ENCODE data around the gene GINS3.

GINS3 gene

DNA sequence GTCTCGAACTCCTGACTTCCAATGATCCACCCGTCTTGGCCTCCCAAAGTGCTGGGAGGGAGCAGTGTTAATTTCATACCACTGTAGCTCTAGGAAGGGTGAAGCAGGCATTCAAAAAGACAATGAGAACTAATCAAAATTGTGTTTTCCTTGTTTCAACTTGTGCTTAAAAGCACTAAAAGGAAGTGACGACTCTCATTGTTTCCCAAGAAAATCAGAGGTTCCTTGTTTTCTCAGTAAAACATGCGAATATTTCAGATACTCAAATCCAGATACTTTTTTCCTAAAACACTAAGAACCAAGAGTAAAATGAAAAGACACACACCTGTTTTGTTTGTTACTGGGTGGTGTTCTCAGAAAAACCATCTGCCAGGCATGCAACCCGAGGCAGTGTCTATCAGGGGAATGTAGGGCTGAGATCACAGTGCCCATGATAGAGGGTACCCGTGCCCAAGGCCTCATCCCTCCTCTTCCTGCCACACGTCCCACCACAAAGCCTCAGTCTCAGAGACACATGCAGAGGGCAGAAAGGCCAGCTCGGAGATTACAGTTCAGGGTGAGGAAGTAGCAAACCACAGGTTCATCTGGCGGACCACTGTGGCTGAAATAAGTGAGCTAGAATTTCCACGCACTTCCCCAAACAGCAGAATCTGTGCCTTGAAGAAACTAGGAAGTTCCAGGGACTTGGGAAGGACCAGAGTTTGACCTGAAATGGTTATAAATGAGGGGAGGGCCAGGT is 33.7 kb downstream of the GINS3 start:
- peak in 1 of 2 experiments; percentile 1 for DNase-seq (ENCODE audit: low read depth in 2 of 2)

DNA sequence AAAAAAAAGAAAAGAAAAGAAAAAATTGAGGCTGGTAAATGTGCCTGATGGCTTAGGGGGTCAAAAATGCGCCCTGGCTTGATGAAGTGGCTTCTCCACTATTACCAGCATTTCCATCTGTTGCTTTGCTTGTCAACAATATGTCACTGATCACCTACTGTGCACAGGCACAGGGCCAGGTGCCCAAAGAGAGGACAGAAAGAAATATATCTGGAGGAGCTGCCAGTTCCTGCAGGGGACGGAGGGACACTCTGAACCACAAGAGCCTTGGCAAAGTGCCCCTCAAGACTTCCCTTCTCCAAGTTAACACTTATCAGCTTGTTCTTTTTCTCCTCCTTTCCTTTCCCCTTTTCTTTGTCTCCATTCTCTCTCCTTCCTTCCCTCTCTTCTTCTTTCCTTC is 34.7 kb downstream of the GINS3 start:
- DNase-seq (ENCODE audit: low read depth in 2 of 2), result no peak

DNA sequence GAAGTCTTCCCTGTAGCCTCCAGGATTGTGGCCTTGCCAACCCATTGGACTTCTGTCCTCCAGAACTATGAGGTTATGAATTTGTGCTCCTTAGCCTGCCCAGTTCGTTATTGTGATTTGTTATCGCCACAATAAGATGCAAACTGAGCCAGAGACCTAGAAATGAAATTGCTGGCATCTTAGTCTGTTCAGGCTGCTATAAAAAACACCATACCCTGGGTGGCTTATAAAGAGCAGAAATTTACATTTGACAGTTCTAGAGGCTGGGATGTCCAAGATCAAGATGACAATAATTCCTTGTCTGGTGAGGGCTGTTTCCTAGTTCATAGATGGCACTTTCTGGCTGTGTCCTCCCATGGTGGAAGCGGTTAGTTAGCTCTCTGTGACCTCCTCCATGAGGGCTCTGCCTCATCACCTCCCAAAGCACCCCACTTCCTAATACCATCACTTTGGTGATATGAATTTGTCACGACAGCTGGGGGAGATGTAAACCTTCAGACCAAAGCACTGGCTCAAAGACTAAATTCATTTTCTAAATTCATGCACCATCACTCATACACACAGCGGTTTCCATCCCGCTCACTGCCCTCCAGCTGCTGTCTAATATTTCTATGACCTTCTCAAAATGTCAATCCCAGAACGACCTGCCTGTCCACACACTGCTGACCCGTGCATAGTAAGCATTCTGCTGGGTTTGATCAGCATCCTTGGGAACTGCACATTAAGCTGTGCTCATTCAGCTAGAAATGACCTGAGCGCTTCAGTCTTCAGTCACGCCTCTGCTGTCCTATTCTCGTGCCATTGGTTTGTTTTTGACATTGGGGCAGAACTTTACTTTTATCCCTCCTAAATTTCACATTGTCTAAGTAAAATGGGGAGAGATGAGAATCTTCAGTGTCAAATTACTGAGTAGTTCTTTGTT is 36.6 kb downstream of the GINS3 start:
- DNase-seq (ENCODE audit: low read depth in 2 of 2), result no peak

DNA sequence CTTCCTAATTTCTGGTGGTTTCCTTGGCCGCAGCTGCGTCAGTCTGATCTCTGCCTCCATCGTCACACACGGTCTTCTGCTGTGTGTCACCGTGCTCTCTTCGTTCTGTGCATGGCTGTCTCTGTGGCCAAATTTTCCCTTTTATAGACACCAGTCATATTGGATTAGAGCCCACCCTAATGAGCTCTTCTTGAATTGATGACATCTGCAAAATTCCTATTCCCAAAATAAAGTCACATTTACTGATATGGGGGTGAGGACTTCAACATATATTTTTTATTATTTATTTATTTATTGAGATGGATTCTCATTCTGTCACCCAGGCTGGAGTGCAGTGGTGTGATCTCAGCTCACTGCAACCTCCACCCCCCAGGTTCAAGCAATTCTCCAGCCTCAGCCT is 38.4 kb downstream of the GINS3 start:
- DNase-seq (ENCODE audit: low read depth in 2 of 2), result no peak

DNA sequence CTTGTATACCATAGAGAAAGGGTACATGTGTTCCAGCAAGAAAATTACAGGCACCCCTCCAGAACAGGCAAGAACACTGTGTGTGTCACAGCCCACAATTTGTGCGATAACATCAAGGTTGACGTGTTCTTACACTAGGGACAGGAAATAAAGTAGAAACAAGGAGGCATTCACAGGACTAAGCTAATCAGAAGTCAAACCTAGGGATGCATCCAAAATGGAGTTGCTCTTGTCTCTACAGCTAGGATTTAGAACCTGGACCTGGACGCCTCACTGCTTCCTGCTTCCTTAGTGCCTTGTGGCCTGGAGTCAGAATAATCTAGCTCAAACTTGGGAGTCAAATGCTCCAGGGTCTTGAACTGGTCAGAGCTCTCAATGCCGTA is 41.3 kb downstream of the GINS3 start:
- no peak for DNase-seq (ENCODE audit: low read depth in 2 of 2)

DNA sequence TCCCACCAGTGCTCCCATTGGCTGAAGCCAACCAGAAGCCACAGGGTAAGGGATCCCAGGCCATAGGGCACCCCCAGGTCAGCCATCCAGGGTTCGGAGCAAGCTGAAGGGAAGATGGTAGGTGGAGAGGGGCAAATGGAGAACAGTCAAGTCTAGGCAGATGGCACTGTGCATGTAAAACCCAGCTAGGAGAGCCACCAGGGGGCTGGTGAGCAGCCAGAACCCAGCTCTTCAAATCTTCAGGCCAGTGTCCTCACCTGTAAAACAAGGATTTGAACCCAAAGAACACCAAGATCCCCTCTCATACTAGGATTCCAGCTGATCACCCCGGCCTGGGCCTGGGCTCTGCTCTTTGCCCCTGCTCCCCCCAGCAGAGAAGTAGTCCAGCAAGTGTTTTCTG is 43.5 kb downstream of the GINS3 start:
- no peak for DNase-seq (ENCODE audit: low read depth in 2 of 2)

DNA sequence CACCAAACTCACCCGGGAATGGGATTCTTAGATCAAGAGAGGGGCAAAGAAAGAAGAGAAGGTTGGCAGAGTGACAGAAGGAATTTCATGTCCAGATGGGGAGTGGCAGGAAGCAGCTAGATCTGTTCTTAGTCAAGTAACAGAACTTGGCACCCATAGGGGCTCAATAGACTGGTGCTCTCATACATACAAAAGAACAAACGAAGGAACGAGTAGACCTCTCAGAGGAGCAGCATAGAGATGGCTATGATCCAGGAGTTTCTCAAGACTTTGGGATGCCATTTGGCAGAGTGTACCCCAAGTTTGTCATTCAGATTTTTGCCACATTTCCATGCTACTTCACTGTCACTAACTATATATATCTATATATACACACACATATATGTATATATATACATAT is 47.9 kb downstream of the GINS3 start:
- DNase-seq (ENCODE audit: low read depth in 2 of 2), result no peak

DNA sequence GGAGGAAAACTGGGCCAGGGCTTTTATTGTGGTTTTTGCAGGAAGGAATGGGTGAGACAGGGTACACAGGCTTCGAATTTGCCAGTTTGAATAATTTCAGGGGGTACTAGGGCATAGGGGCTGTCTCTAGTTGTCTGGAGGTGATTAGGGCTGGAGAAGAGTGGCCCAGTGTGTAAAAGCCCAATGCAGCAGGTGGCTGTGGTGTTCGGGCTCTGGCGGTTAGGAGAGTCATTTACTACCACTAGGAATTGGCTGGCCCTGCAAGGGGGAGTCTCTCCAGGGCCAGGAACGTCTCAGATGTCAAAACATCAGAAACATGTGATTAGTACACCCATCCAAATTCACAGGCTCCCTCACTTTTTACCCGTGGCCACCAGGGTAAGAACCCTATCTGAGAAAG is 50.3 kb downstream of the GINS3 start:
- no peak for DNase-seq (ENCODE audit: low read depth in 2 of 2)

DNA sequence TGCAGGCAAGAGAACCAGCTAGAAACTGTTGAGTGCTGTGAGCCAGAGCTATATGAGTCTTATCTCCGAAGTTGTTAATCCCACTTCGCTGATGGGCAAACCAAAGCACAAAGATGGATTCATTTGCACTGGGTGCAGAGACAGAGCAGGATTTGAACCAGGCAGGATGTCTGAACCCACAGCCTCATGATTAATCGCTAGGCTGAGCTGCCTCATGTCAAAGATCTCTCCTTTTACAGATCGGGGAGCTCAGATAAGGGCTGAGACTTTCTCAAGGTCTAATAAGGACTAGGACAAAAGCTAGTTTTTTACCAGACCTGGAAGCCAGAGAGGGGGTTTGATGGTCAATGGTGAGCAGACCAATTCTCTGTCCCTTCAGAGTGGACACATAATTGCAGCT is 51.5 kb downstream of the GINS3 start:
- no peak for DNase-seq (ENCODE audit: low read depth in 2 of 2)

DNA sequence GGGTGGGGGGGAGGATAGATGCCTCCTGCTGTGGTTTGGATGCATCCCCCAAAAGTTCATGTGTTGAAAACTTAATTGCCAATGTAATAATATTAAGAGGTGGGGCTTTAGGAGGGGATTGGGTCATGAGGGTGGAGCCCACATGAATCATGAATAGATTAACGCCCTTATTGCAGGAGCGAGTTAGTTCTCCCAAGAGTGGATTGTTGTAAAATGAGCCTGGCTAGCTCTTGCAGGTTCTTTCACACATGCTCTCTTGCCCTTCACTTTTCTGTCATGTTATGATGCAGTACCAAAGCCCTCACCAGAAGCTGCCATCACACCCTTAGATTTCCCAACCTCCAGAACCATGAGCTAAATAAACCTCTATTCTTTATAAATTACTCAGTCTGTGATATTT is 52.0 kb downstream of the GINS3 start:
- DNase-seq (ENCODE audit: low read depth in 2 of 2), result no peak

DNA sequence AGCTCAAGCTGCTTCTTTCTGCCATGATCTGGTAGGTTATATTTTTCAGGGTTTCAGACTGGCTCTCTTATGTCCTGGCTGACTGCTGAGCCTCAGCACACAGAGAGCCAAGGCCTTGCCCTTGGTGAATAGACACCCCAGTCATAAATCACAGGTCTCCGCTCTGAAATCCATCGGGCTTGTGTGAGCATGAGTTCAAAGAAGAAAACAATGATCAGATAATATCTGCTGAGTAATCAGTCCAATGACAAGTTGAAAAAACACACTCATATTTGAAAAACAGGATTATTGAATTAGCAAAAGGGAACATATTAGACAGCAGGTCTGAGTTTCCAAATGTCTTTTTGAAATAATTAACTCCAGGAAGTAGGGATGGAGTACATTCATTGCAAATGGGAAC is 56.6 kb downstream of the GINS3 start:
- DNase-seq (ENCODE audit: low read depth in 2 of 2), result no peak

DNA sequence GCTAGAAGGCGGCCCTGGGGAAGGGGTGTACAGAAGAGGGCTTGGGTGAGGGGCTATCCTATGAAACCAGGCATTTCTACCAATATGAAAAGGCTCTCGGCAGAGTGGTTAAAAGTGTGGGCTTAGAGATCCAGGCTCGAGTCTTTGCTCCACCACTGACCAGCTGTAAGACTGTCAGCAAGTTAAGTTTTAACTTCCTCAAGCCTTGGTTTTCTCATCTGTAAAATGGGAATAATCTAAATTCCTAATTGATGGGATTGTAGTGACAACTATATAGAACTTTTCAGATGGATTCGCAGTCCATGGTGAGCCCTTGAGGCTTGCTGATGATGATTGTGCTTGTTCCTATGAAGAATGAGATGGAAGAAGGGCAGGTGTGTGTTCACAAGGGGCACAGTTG is 57.0 kb downstream of the GINS3 start:
- no peak for DNase-seq (ENCODE audit: low read depth in 2 of 2)

DNA sequence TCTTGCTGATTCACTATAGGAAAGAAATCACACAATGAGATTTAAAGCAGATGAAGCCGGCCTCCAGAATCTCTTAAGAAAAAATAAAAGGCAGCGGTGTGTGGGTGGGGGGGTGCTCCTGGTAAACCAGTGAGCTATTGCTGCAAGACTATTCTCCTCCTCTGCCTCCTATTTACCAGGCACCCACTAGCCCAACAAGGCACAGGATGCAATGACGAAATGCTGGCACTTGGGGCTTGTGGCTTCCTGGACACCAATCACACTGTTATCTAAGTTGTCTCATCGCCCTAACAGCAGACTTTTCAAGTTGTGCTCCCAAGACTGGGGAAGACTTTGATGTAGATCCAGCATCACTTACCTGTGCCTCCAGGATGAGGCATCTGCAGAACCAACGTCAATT is 57.5 kb downstream of the GINS3 start:
- DNase-seq (ENCODE audit: low read depth in 2 of 2), result no peak

DNA sequence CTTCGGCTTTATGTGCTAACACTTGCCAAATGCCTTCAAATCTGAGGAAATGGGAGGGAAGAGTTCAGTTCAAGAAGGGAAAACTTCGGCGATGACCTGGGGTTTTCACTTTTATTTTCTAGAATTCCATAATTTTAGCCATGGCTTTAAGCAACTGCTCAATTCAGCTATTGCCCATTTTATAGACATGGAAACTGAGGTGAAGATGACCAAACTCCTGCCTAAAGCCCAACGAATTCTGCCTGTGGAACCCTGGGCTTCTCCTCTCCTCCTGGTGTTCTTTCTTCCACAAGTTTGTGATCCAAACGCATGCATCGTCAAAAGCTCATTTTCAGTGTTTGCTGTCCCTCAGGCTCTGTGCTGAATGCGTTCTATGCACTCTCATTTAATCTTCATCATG is 58.3 kb downstream of the GINS3 start:
- DNase-seq (ENCODE audit: low read depth in 2 of 2), result no peak

DNA sequence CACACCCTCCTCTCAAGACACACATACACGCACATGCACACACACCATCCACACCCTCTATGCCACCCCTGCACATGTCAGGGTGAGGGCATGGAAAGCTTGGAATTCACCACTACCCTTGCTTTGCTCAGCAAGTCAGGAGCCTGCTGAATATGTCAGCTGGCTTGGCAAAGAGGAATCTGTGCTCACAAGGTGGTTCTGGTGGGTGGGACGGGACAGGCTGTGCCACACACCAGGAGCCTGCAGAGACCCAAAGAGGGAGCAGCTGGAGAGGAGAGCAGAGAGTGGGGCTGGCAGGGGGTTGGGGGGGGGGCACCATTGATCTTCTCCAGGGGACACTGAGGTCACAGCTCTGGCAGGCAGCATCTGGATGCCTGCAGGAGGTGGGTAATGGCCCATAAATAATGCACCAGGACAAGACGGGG is 59.0 kb downstream of the GINS3 start:
- DNase-seq (ENCODE audit: low read depth in 2 of 2), result no peak

DNA sequence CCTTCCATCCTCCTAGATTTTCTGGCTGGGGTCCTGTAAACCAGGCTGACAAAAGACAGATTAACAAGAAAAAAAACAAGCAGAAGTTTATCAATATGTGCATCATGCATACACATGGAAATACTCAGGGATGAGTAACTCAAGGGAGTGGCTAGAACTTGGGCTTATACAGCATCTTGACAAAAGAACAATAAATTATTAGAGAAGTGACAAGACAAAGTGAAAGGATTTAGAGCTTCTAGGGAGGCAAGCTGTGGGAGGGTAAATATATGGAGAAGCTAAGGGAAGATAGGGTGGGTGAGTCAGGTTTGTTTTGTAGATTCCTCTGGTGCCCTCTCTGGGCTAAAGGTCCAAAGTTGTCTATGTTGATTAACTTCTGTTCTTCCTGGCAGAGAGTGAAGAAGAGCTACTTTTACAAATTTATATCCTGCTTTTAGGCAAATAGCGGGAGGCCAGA is 59.7 kb downstream of the GINS3 start:
- no peak for DNase-seq (ENCODE audit: low read depth in 2 of 2)

DNA sequence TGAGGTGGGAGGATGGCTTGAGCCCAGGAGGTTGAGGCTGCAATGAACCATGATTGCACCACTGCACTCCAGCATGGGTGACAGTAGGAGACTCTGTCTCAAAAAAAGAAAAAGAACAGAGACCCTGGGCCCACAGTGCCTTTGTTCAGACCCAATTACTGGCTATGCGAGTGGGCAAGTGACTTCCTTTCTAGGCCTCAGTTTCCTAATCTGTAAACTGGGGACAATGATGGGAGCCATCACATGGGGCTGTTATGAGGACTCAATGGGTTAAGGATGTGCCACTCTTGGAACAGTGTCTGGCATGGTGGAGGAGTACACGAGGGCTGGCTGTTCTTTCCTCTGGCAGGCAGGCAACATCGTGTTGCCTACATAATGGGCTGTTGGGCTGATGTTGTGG is 60.4 kb downstream of the GINS3 start:
- no peak for DNase-seq (ENCODE audit: low read depth in 2 of 2)

DNA sequence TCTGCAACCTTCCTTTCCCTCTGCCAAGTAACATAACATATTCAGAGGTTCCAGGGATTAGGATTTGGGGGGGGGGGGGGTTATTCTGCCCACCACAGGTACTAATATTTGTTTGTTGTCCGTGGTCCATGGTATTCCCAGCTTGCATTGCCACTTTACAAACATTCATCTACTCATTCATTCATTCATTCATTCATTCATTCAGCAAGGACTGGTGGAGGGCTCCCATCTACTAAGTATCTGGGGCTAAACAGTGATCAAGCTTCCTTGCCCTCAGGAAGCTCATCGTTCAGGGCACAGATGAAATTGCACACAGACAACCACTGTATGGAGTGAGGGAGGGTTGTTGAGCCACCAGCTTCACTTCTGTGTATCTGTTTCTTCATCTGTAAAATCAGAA is 61.9 kb downstream of the GINS3 start:
- DNase-seq (ENCODE audit: low read depth in 2 of 2), result no peak

DNA sequence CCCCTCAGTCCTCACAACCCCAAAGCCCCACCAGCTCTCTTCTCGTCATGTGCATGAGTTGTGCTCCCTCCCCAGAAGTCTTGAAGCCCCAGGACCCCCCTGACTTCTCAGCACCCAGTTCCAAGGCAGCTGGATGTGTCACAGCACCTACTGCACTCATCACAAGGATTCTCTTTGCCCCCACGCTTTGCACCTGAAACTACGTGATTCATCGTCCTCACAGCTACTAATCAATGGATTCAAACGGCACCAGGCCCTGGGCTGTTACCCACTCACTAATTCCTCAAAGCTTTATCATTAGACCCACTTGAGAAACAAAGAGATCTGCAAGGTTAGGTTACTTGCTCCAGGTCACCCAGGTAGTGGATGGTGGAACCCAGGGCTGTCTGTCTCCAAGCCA is 62.6 kb downstream of the GINS3 start:
- no peak for DNase-seq (ENCODE audit: low read depth in 2 of 2)

Measured in stimulated activated CD4-positive, alpha-beta T cell treated with anti-CD3 and anti-CD28 coated beads, Interleukin-12 subunit alpha, Interleukin-12 subunit beta, amount 100 ng/mL, for 24 hours (primary cell).